HL-60 (cell line): ENCODE data around the gene TRAT1.

Experiments used
- DNase-seq, 2 experiments: peaks; one replicate each; pipeline ENCODE4 v3.0.0-alpha.2; 2010 to 2020; ENCODE audit warnings: low read depth in 1 of 2, low spot score in 1 of 2
- H3K27ac ChIP-seq: fragments of 250-450 bp; sonication (Bioruptor Pico); replicated peaks from 2 replicates; pipeline ENCODE4 v1.5.1; 2020; ENCODE audit warnings: mild to moderate bottlenecking, moderate library complexity
- H3K27me3 ChIP-seq: fragments of 250-450 bp; sonication (Bioruptor Pico); 2 replicates; pipeline ENCODE4 v1.5.1; 2021; ENCODE audit warnings: mild to moderate bottlenecking, moderate library complexity; ENCODE audit not compliant: insufficient read depth, poor library complexity, severe bottlenecking
- H3K4me3 ChIP-seq: replicated peaks from 2 replicates; pipeline ENCODE4 v1.5.1; 2011; ENCODE audit warnings: mild to moderate bottlenecking, control low read depth, low read length; ENCODE audit not compliant: insufficient read depth
- CTCF ChIP-seq: IDR thresholded peaks from one replicate; pipeline ENCODE4 v1.5.1; 2011; ENCODE audit warnings: low read length, control low read depth, inconsistent platforms; ENCODE audit not compliant: insufficient read depth
- GABPA ChIP-seq: IDR thresholded peaks from 2 replicates; pipeline ENCODE4 v1.6.1; 2012; ENCODE audit warnings: low read depth
- POLR2AphosphoS5 ChIP-seq: IDR thresholded peaks from 2 replicates; pipeline ENCODE4 v1.6.1; 2012; ENCODE audit warnings: low read depth
- REST ChIP-seq: IDR thresholded peaks from 2 replicates; pipeline ENCODE4 v1.6.1; 2012; ENCODE audit warnings: low read depth; ENCODE audit not compliant: insufficient replicate concordance
- SPI1 ChIP-seq: IDR thresholded peaks from 2 replicates; pipeline ENCODE4 v1.6.1; 2012; ENCODE audit warnings: low read depth, mild to moderate bottlenecking, borderline replicate concordance

The TRAT1 gene

GRCh38 chr3:108847187-108847586 lies 24.6 kb downstream of the TRAT1 start:
- DNase-seq, result no peak
- H3K27me3 ChIP-seq, result no peaks in the 10 kb centered on the region
- H3K4me3 ChIP-seq, result no peak overlapping the region
- TF ChIP-seq GABPA (no peak), CTCF (no peak), POLR2AphosphoS5 (no peak), SPI1 (no peak), REST (no peak)
- no peak overlapping the region for H3K27ac ChIP-seq

- Histone ChIP-seq H3K27me3 (no peaks in the 10 kb centered on the region), H3K4me3 (no peak overlapping the region), H3K27ac (no peak overlapping the region)
- no peak for DNase-seq
- no peak for TF ChIP-seq CTCF
- TF ChIP-seq POLR2AphosphoS5, result no peak
- no peak for TF ChIP-seq REST
- TF ChIP-seq GABPA, result no peak
- no peak for TF ChIP-seq SPI1
Observed at GRCh38 chr3:108849075-108849474, 26.5 kb downstream of the TRAT1 start.

GRCh38 chr3:108861401-108861800 lies 38.8 kb downstream of the TRAT1 start:
- Histone ChIP-seq H3K4me3 (no peak overlapping the region), H3K27me3 (no peaks in the 10 kb centered on the region), H3K27ac (no peak overlapping the region)
- TF ChIP-seq POLR2AphosphoS5 (no peak), SPI1 (no peak), REST (no peak), CTCF (no peak), GABPA (no peak)
- DNase-seq, result no peak
